Epidermal melanocyte (primary cell): ENCODE data around the gene MTMR2.
A peak's percentile ranks its signal among the peaks of the same experiment; 100 is the strongest.
"Not testable (repeated sequence)": the region's sequence is repeated elsewhere in the genome, so short reads cannot be mapped to it uniquely, and the experiment has no call there.

Experiments used
- DNase-seq: peaks from one replicate; pipeline ENCODE4 v3.0.0; 2011; ENCODE audit warnings: low spot score; ENCODE audit not compliant: insufficient read length

Gene MTMR2

DNA sequence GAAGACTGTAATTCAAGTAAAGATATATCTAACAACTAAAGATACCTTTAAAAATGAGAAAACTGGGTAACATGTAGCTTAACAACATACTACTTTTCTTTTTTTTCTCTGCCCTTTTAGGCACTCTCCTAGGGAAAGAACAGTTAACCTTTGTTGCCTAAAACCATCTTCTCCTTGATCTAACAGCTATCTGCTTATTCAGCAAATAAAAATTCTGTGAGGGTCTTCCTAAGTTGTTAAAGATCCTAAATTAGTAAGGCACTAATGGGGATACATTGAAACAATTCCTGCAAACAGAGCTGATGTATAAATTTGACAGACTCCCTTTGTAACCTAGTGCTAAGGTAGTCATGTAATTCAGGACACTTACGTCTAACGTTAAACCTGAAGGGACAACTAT lies 39.1 kb downstream of the MTMR2 start:
- no peak for DNase-seq

DNA sequence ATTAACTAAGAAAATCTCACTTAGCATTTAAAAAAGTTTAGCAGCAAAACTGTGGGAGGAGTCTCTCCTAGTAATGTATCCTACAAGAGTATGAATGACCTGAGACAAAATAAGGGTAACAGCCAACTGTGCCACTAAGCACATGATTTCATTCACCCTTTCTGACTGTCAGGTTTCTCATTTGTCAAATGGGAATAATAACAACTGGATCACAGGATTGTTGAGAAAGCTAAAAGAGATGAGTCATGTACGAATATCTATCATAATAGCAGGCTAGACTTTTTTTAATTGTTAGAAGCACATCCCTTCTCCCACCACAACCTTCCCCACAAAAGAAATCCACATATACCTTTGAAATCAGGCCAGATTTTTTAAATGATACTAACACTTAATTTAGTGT lies 39.5 kb downstream of the MTMR2 start:
- DNase-seq, result no peak

- DNase-seq, result no peak
Measured at GRCh38 chr11:95883381-95883780, 40.5 kb downstream of the MTMR2 start.

DNA sequence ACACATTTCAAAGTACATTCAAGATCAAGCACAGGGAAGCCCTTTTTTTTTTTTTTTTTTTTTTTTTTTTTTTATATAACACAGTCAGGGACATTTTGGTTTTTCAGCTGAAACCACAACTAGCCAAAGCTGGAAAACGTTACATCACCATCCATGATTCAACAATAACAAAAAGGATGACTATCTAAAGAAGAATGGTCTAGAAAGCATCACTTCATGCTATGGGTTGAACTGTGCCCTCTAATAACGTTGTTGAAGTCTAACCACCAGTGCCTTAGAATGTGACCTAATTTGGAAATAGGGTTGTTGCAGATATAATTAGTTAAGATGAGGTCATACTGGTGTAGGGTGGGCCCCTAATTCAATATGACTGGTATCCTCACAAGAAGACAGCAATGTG lies 46.6 kb downstream of the MTMR2 start:
- DNase-seq, result no peak

DNA sequence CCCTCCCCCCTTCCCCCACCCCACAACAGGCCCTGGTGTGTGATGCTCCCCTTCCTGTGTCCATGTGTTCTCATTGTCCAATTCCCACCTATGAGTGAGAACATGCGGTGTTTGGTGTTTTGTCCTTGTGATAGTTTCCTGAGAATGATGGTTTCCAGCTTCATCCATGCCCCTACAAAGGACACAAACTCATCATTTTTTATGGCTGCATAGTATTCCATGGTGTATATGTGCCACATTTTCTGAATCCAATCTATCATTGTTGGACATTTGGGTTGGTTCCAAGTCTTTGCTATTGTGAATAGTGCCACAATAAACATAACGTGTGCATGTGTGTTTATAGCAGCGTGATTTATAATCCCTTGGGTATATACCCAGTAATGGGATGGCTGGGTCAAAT lies 53.0 kb downstream of the MTMR2 start:
- not testable (repeated sequence) for DNase-seq

- no peak for DNase-seq
Measured at GRCh38 chr11:95867105-95867504, 56.8 kb downstream of the MTMR2 start.

DNA sequence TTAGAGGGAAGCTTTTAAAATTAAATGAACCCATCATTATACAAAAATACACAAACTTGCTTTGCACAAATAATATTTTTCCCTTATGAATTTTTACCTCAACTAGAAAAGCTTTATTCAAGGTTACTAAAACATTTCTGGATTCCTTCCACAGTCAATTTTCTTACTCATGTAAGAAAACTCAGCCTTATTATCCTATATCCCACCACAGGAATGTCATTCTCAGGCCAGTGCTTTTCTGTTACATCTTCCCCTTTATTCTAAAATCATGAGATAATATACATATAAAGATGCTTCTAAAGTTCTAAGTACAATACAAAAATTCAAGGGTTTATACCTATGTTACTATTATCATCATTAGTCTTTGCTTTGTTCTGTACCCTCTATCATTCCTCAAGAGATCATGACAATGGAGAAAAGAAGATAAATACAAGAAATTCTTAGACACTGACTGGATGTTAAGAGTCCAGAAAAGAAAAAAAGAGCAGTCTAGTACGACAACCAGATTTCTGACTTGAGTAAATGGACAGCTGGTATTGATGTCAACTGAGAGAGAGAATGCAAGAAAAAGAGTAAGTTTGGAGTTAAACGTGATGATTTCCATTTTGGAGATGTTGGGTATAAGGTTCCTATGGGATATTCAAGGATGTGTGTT lies 60.3 kb downstream of the MTMR2 start:
- no peak for DNase-seq

DNA sequence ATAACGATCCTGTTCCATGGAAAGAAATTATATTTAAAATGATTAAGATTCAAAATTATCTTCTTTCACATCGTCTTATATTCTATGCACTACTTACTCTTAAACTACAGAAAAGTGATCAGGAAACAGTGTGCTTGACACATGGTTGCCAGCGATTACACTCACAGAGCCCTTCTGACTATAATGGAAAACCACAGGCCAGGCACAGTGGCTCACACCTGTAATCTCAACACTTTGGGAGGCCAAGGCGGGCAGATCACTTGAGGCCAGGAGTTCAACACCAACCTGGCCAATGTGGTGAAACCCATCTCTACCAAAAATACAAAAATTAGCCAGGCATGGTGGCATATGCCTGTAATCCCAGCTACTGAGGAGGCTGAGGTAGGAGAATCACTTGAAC lies 63.9 kb downstream of the MTMR2 start:
- not testable (repeated sequence) for DNase-seq

DNA sequence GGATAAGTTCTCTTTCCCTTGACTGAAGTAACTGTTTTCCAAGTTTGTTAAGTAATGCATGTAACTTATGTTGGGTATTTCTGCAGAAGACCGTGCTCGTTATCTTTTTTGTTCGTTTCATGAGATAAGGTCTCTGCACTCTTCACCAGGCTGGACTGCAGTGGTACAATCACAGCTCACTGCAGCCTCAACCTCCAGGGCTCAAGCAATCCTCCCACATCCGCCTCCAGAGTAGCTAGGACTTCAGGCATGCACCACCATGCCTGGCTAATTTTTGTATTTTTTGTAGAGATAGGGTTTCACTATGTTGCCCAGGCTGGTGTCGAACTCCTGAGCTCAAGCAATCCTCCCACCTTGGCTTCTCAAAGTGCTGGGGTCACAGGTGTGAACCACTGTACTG lies 69.5 kb downstream of the MTMR2 start:
- not testable (repeated sequence) for DNase-seq

GRCh38 chr11:95853862-95854261 lies 70.0 kb downstream of the MTMR2 start:
- no peak for DNase-seq

GRCh38 chr11:95853138-95853537 lies 70.8 kb downstream of the MTMR2 start:
- no peak for DNase-seq

DNA sequence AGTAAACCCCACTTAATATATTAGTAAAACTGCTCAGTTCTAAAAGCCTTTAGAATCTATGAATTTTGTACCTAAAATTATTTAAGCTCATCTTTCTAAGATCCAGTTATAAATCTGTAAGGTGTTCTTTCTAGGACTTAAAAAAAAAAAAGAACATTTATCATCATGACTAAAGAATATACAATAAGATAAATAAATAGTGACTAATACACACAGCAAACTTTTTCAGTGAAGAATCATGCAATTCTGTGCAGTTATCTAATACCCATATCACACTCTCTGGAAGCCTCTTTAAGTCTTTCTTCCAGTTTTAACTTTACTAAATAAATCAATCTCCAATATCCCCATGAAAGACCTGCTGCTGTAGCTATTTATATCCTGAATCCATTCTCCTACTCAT lies 73.8 kb downstream of the MTMR2 start:
- no peak for DNase-seq

GRCh38 chr11:95849087-95849825 lies 74.7 kb downstream of the MTMR2 start:
- peak; percentile 16 for DNase-seq

- no peak for DNase-seq
Measured at GRCh38 chr11:95845167-95845566, 78.7 kb downstream of the MTMR2 start.

DNA sequence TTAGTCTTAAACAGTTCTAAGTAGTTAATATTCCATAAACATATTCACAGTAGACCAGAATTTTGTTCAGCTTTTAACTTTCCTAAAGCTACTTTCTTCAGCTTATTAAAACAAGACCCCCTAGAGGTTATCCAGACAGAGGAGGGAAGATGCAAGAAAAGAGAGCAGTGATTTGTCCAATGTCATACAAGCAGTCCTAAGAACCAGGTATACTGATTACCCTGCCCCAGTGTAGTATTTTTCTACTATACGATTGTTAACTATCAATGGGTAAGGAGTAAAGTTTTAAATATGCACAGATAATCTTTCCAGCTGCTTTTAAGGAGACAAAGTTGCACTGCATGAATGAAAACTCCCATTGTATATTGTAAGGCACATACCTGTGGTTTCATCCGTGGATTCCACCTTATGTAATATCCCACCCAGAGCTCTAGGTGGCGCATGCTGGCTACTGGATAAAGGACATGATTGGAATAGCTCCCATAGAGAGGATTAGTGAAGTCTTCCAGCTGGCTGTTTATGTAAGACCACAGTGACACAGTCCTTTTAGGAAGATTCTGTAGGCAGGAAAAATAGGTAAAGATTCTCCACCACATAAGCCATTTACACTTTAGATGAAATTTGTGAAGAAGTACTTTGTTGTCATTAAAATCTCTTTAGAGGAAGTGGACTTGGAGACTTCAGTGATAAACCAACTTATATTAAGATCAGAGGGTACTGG lies 88.0 kb downstream of the MTMR2 start:
- DNase-seq, result peak; percentile 62

DNA sequence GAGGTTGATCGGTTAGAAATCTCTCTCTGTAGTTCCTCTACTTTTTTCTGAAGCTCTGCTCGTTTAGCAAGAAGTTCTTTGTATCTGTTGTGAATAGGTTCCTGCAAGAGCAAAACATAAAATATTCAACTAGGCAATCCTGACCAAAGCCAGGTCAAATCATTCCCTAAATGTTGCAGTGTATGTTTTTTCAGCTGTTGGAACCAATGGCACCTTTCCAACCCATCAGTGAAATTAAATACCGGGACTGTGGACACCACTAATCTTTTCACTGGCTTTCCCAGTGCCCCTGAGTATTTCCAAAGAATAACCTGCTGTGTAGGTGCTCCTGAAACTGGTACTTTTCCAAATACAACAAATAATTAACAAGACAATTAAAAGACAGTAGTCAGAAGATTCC lies 88.6 kb downstream of the MTMR2 start:
- no peak for DNase-seq

DNA sequence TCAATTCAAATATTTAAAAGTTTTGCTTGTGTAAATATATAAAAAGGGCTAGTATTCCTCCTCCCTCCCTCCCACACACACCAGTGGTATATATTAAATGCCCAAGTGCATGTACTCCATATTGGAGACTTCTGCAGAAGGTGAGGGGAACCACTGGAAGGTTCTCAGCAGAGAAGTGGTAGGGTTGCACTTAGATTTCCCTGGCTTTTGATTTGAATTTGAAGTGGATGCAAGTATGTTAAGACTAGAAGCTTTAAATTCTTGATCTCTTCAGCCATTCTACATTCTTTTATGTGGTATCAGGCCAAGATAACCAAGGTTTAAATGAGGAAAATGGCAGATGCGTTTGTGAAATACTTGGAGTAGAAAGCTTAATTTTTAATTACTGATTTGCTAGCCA lies 90.5 kb downstream of the MTMR2 start:
- DNase-seq, result no peak

- DNase-seq, result no peak
Measured at GRCh38 chr11:95832763-95833162, 91.1 kb downstream of the MTMR2 start.

GRCh38 chr11:95831198-95831883 lies 92.6 kb downstream of the MTMR2 start:
- DNase-seq, result no peak

- no peak for DNase-seq
Measured at GRCh38 chr11:95829580-95830259, 94.2 kb downstream of the MTMR2 start.

- DNase-seq, result no peak
Measured at GRCh38 chr11:95827696-95828095, 96.2 kb downstream of the MTMR2 start.
